C4-2B (cell line): ENCODE data around the gene TEAD4.

Experiments
- H3K27ac ChIP-seq: fragments of 450-650 bp; 2 replicates; pipeline ENCODE4 v1.5.1; 2017
- CTCF ChIP-seq: fragments of 450-650 bp; conservative IDR thresholded peaks from 2 replicates; pipeline ENCODE4 v1.5.1; 2017; ENCODE audit warnings: mild to moderate bottlenecking
- ZFX ChIP-seq: fragments of 450-650 bp; IDR thresholded peaks from 2 replicates; pipeline ENCODE4 v1.6.1; 2017

TEAD4 gene

DNA sequence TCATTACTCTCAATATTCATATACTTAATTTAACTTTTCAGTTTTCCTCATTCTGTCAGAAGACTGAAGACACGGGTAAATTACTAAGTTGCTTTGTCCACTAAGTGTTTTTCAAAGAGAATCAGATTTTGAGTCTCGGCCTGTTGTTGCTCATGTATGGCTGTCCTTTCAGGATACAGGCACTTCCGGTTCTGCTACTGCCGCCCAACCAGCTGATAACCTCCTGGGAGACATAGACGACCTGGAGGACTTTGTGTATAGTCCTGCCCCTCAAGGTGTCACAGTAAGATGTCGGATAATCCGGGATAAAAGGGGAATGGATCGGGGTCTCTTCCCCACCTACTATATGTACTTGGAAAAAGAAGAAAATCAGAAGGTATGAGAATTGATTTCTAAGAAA is 28.3 kb upstream of the TEAD4 start:
- no peak overlapping the region for H3K27ac ChIP-seq
- no peak for TF ChIP-seq ZFX
- TF ChIP-seq CTCF, result no peak

GRCh38 chr12:2933586-2933985 is 25.6 kb upstream of the TEAD4 start:
- TF ChIP-seq ZFX (no peak), CTCF (no peak)
- no peak overlapping the region for H3K27ac ChIP-seq

DNA sequence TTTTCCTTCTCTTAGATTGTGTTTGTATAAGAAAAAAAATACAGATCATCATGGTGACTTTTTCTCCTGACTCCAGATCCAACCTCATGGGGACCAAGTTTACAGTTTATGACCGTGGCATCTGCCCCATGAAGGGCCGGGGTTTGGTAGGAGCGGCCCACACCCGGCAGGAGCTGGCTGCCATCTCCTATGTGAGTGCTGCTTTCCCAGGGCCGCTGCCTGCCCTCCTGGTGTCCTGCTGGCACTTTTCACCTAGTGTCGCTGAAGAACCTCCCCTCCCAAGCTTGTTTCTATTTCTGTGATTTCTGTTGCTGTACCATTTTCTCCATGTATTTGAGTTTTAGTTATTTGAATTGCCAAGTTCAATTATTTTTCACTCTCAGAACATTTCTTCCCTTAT is 24.8 kb upstream of the TEAD4 start:
- H3K27ac ChIP-seq, result no peak overlapping the region
- TF ChIP-seq ZFX, result no peak
- no peak for TF ChIP-seq CTCF

DNA sequence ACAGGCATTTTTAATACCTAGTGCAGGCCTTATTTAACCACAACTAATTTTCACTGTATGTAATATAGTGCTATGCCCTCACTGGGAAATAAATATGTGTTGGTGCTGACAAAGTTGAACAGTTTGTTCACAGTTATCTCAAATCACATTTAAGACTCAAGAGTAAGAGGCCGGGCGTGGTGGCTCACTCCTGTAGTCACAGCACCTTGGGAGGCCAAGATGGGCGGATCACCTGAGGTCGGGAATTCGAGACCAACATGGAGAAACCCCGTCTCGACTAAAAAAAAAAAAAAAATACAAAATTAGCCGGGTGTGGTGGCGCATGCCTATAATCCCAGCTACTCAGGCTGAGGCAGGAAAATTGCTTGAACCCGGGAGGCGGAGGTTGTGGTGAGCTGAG is 22.9 kb upstream of the TEAD4 start:
- H3K27ac ChIP-seq, result no peak overlapping the region
- TF ChIP-seq ZFX (no peak), CTCF (no peak)

DNA sequence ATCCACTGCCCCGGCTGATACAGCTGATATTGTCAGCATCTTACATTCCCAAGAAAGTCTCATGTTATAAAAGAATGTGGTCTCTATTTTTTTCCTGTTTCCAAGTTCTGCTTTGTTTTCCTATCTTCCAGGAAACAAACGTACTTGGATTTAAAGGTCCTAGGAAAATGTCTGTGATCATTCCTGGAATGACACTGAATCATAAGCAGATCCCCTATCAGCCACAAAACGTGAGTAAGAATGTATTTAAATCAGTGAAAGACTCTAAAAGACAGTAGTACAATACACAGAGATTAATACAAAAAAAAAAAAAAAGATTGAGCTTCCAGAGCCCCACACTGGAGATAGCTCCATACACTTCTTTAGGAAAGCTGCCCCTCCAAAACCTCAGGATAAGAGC is 21.7 kb upstream of the TEAD4 start:
- no peak overlapping the region for H3K27ac ChIP-seq
- no peak for TF ChIP-seq ZFX

GRCh38 chr12:2939191-2939590 is 20.0 kb upstream of the TEAD4 start:
- no peak for TF ChIP-seq CTCF
- TF ChIP-seq ZFX, result no peak
- H3K27ac ChIP-seq, result no peak overlapping the region

GRCh38 chr12:2940564-2940963 is 18.6 kb upstream of the TEAD4 start:
- no peak overlapping the region for H3K27ac ChIP-seq
- no peak for TF ChIP-seq ZFX
- TF ChIP-seq CTCF, result no peak

DNA sequence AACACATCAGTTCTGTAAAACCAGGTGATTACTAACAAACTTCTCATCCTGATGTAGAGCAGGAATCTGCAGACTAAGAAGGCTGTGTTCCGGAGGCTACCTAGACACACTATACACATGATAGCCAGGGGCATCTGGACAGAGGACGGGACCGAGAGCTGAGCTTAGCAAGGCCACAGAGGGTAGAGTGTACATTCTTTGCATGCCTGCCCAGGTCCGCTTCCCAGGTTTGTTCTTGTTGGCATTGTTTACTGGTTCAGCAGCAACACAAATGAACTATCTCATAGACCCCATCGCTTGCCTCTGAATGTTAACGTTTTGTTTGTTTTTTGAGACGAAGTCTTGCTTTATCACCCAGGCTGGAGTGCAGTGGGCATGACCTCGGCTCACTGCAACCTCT is 17.7 kb upstream of the TEAD4 start:
- H3K27ac ChIP-seq, result no peak overlapping the region
- TF ChIP-seq CTCF (no peak), ZFX (no peak)
